ENCODE data around the gene BICRAL. TPM values are rescaled to one million over a fixed set of nuclear protein-coding genes. Genes with fewer than 3 reads are reported as not detected.

The BICRAL gene
- total and polyA plus RNA-seq, 2 of the 4 experiments (the other 2 are of a cell fraction), result 4.0 to 6.1 TPM

DNA sequence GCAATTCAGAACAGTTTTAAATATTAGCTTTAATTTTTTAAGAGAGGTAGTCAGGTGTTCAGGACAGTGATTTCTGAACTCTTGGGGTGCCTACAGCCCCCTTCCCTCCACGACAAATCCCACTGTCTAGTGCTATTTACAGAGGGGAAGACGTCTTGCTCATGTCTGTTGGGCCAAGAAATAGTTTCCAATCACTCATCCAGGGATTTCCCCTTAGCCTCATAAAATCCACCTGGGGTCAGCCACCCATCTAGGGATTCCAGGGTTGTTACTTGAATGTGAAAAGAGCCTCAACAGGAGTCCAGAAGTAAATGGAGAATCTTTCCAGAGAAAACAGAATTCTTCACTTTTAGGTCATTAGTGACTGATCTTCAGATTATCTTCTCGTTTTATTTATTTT lies 37.0 kb downstream of the BICRAL start:
- H4K5ac ChIP-seq (ENCODE audit: low read depth, low read length), result no peak overlapping the region
- no peak overlapping the region; the same call in 1 of the 2 replicates for H3K56ac ChIP-seq (ENCODE audit: extremely low read depth, insufficient read depth, low read length)
- H4K20me1 ChIP-seq (ENCODE audit: insufficient read depth, low read length), result no peaks in the 10 kb centered on the region
- H2BK120ac ChIP-seq (ENCODE audit: low read depth, low read length), result no peak overlapping the region
- peaks cover 6% of the 10 kb centered on the region; the same call in 1 of the 2 replicates for H3K9me1 ChIP-seq (ENCODE audit: insufficient read depth, low read length)
- ChIA-PET POLR2A (ENCODE audit: unreplicated experiment) (no interaction called here), CTCF (interaction anchor here (0.9 kb wide), 1 partner anchor 18 kb away, joined by 3 read pairs; no protein-coding TSS in a partner anchor)
- intact Hi-C loops (cut with micrococcal nuclease) (loop anchor here (5.0 kb wide), 1 partner anchor 33 kb away; no protein-coding TSS in a partner anchor), in situ Hi-C loops (cut with MboI; ENCODE audit: low sequenced_read_pairs) (no loop called here), dilution Hi-C loops (cut with HindIII; ENCODE audit: low sequenced_read_pairs, unreplicated experiment) (no loop called here)
- H3K27ac ChIP-seq (ENCODE audit: insufficient read depth, low read length), result no peak overlapping the region
- H3K27me3 ChIP-seq (ENCODE audit: control insufficient read depth, insufficient read depth, low read length), result no peaks in the 10 kb centered on the region
- no peak overlapping the region for H3K18ac ChIP-seq (ENCODE audit: low read depth, low read length)
- H3K4ac ChIP-seq (ENCODE audit: low read depth, low read length), result no peak overlapping the region
- H2BK20ac ChIP-seq (ENCODE audit: low read depth, low read length), result no peak overlapping the region
- peaks cover 0 to 14% of the 10 kb centered on the region in 2 experiments; a peak in 2 of 4 replicates for H3K79me1 ChIP-seq (ENCODE audit: low read depth in 1 of 2, low read length in 2 of 2)
- DNase-seq, result no peak
- H2AK5ac ChIP-seq (ENCODE audit: low read depth, low read length), result no peak overlapping the region
- no TSS peak for BruUV-seq (replicated peaks)
- no peak overlapping the region for H4K91ac ChIP-seq (ENCODE audit: insufficient read depth, low read depth, low read length)
- H2AK9ac ChIP-seq (replicated peaks; ENCODE audit: low read depth, low read length, poor library complexity), result no peak overlapping the region
- no peak overlapping the region for H2BK15ac ChIP-seq (ENCODE audit: low read depth, low read length)
- H3K23ac ChIP-seq (ENCODE audit: low read depth, low read length), result no peak overlapping the region
- no peak overlapping the region for H2BK5ac ChIP-seq (ENCODE audit: low read depth, low read length, poor library complexity, severe bottlenecking)
- no peaks in the 10 kb centered on the region; the same call in 1 of the 2 replicates for H3K36me3 ChIP-seq (ENCODE audit: control insufficient read depth, insufficient read depth, low read length)
- no peak overlapping the region for H3K14ac ChIP-seq (replicated peaks; ENCODE audit: low read depth, low read length)
- H3K4me1 ChIP-seq (ENCODE audit: control insufficient read depth, insufficient read depth, low read length), result no peaks in the 10 kb centered on the region; the same call in 1 of the 2 replicates
- no peak overlapping the region for H3K4me2 ChIP-seq (ENCODE audit: low read depth, low read length)
- no peak overlapping the region for H4K8ac ChIP-seq (ENCODE audit: low read depth in 2 of 2, low read length in 2 of 2)
- no peak for TF ChIP-seq FOS (IDR thresholded peaks at IDR 0.05; ENCODE audit: low read depth, low read length)
- no peak for TF ChIP-seq SMC3 (IDR thresholded peaks at IDR 0.05; ENCODE audit: low read depth, low read length)
- no peak for TF ChIP-seq POLR2A (IDR thresholded peaks at IDR 0.05; ENCODE audit: low read depth, low read length)
- no peak for TF ChIP-seq RAD21 (IDR thresholded peaks at IDR 0.05; ENCODE audit: low read length)
- no peak for TF ChIP-seq RFX5 (IDR thresholded peaks at IDR 0.05; ENCODE audit: low read depth, low read length)
- TF ChIP-seq, protein P1, sequence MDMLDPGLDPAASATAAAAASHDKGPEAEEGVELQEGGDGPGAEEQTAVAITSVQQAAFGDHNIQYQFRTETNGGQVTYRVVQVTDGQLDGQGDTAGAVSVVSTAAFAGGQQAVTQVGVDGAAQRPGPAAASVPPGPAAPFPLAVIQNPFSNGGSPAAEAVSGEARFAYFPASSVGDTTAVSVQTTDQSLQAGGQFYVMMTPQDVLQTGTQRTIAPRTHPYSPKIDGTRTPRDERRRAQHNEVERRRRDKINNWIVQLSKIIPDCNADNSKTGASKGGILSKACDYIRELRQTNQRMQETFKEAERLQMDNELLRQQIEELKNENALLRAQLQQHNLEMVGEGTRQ (IDR thresholded peaks at IDR 0.05; ENCODE audit: low read depth, low read length), result no peak
- no peak for TF ChIP-seq MAZ (IDR thresholded peaks at IDR 0.05; ENCODE audit: borderline replicate concordance, low read depth, low read length)
- TF ChIP-seq RCOR1 (IDR thresholded peaks at IDR 0.05; ENCODE audit: insufficient replicate concordance, low read length), result no peak
- TF ChIP-seq MAFK (IDR thresholded peaks at IDR 0.05; ENCODE audit: low read depth, low read length), result no peak
- TF ChIP-seq MXI1 (IDR thresholded peaks at IDR 0.05; ENCODE audit: borderline replicate concordance, low read depth, low read length), result no peak
- TF ChIP-seq, protein P2, sequence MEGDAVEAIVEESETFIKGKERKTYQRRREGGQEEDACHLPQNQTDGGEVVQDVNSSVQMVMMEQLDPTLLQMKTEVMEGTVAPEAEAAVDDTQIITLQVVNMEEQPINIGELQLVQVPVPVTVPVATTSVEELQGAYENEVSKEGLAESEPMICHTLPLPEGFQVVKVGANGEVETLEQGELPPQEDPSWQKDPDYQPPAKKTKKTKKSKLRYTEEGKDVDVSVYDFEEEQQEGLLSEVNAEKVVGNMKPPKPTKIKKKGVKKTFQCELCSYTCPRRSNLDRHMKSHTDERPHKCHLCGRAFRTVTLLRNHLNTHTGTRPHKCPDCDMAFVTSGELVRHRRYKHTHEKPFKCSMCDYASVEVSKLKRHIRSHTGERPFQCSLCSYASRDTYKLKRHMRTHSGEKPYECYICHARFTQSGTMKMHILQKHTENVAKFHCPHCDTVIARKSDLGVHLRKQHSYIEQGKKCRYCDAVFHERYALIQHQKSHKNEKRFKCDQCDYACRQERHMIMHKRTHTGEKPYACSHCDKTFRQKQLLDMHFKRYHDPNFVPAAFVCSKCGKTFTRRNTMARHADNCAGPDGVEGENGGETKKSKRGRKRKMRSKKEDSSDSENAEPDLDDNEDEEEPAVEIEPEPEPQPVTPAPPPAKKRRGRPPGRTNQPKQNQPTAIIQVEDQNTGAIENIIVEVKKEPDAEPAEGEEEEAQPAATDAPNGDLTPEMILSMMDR (conservative IDR thresholded peaks at IDR 0.05; ENCODE audit: low read depth, low read length), result no peak
- TF ChIP-seq, protein P3, sequence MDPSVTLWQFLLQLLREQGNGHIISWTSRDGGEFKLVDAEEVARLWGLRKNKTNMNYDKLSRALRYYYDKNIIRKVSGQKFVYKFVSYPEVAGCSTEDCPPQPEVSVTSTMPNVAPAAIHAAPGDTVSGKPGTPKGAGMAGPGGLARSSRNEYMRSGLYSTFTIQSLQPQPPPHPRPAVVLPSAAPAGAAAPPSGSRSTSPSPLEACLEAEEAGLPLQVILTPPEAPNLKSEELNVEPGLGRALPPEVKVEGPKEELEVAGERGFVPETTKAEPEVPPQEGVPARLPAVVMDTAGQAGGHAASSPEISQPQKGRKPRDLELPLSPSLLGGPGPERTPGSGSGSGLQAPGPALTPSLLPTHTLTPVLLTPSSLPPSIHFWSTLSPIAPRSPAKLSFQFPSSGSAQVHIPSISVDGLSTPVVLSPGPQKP (IDR thresholded peaks at IDR 0.05; ENCODE audit: borderline replicate concordance, low read depth, low read length), result no peak
- no peak for TF ChIP-seq CEBPB (IDR thresholded peaks at IDR 0.05; ENCODE audit: low read depth, low read length)
- no peak for TF ChIP-seq NFE2L2 (IDR thresholded peaks at IDR 0.05; ENCODE audit: low read depth, low read length)
- TF ChIP-seq BHLHE40 (IDR thresholded peaks at IDR 0.05; ENCODE audit: low read depth, low read length), result no peak
- ATAC-seq (ENCODE audit: low read depth), result no peak
- no peaks in the 10 kb centered on the region for H3K9me3 ChIP-seq (ENCODE audit: control insufficient read depth, insufficient read depth, low read length)
- H3K4me3 ChIP-seq (ENCODE audit: insufficient read depth, low read depth, low read length), result no peak overlapping the region
- WGBS, 2 experiments (ENCODE audit: extremely low coverage in 2 of 2, insufficient read length in 1 of 2), result no CpG with 5 or more reads among the region's 3 CpGs
- no peak overlapping the region for H2AFZ ChIP-seq (replicated peaks; ENCODE audit: low read length, poor library complexity)
- no peak overlapping the region for H3K9ac ChIP-seq (ENCODE audit: low read depth, low read length)
